ACHN (cell line): ENCODE results near the gene VSTM2L.

Source experiments
- DNase-seq: peaks from one replicate; pipeline ENCODE4 v3.0.0-alpha.2; 2015
- in situ Hi-C: cut with HindIII; loops from 2 replicates; pipeline ENCODE4 v1.10.0; 2017; ENCODE audit warnings: low sequenced_read_pairs, low pct_ligation_motif_present, low pct_unique_long_range_greater_than_20kb

VSTM2L gene

GRCh38 chr20:37931153-37931922 is 28.4 kb downstream of the VSTM2L start:
- in situ Hi-C loops: no loop called here
- no peak for DNase-seq

GRCh38 chr20:37932074-37932473 is 29.1 kb downstream of the VSTM2L start:
- no peak for DNase-seq
- in situ Hi-C loops: no loop called here

- in situ Hi-C loops: no loop called here
- DNase-seq: no peak
These were observed 30.0 kb downstream of the VSTM2L start for GRCh38 chr20:37932919-37933318.

- in situ Hi-C loops: no loop called here
- DNase-seq: no peak
These were observed 31.1 kb downstream of the VSTM2L start for GRCh38 chr20:37933786-37934633.

- in situ Hi-C loops: no loop called here
- DNase-seq: no peak
These were observed 31.9 kb downstream of the VSTM2L start for GRCh38 chr20:37934634-37935375.

- in situ Hi-C loops: no loop called here
- DNase-seq: no peak
These were observed 32.5 kb downstream of the VSTM2L start for GRCh38 chr20:37935435-37935834.

GRCh38 chr20:37936041-37936440 is 33.1 kb downstream of the VSTM2L start:
- DNase-seq: no peak
- in situ Hi-C loops: no loop called here

GRCh38 chr20:37936451-37936850 is 33.5 kb downstream of the VSTM2L start:
- DNase-seq: no peak
- in situ Hi-C loops: no loop called here

- no peak for DNase-seq
- in situ Hi-C loops: no loop called here
These were observed 34.8 kb downstream of the VSTM2L start for GRCh38 chr20:37937686-37938085.

- no peak for DNase-seq
- in situ Hi-C loops: no loop called here
These were observed 35.3 kb downstream of the VSTM2L start for GRCh38 chr20:37938181-37938750.

- DNase-seq: no peak
- in situ Hi-C loops: no loop called here
These were observed 36.0 kb downstream of the VSTM2L start for GRCh38 chr20:37938954-37939353.

GRCh38 chr20:37939701-37940560 is 37.0 kb downstream of the VSTM2L start:
- in situ Hi-C loops: no loop called here
- DNase-seq: no peak

- in situ Hi-C loops: no loop called here
- no peak for DNase-seq
These were observed 37.9 kb downstream of the VSTM2L start for GRCh38 chr20:37940858-37941257.

- peak; percentile 5 for DNase-seq
These were observed 38.4 kb downstream of the VSTM2L start for GRCh38 chr20:37941332-37941731.

GRCh38 chr20:37941992-37942391 is 39.1 kb downstream of the VSTM2L start:
- in situ Hi-C loops: no loop called here
- DNase-seq: no peak

More at GRCh38 chr20:37941332-37941731, 38.4 kb downstream of the VSTM2L start:
- in situ Hi-C loops: no loop called here

- in situ Hi-C loops: no loop called here
- DNase-seq: no peak
These were observed 40.1 kb downstream of the VSTM2L start for GRCh38 chr20:37943033-37943432.

- in situ Hi-C loops: no loop called here
- no peak for DNase-seq
These were observed 40.9 kb downstream of the VSTM2L start for GRCh38 chr20:37943501-37944455.
